GM23338 (cell line): ENCODE measurements around the gene GRN. TPM values are rescaled to one million over a fixed set of nuclear protein-coding genes. Genes with fewer than 3 reads are reported as not detected.

Experiments
- EZH2 ChIP-seq: fragments of 200-600 bp; sonication (generic); IDR thresholded peaks from one replicate; pipeline ENCODE4 v1.8.0; 2017; ENCODE audit warnings: antibody characterized with exemption, mild to moderate bottlenecking, low read depth; ENCODE audit not compliant: unreplicated experiment
- NANOG ChIP-seq: IDR thresholded peaks from 2 replicates; pipeline ENCODE4 v1.6.1; 2016; ENCODE audit warnings: antibody characterized with exemption, borderline replicate concordance
- STAT1 ChIP-seq: IDR thresholded peaks from one replicate; pipeline ENCODE4 v1.6.1; 2016; ENCODE audit warnings: antibody characterized with exemption; ENCODE audit not compliant: unreplicated experiment
- polyA plus RNA-seq: library from polyadenylated mRNA; unstranded; fragments of >200 nt; fragmentation: Nextera tagmentation; extraction: Ambion mirVana; gene quantifications from 2 replicates; pipeline ENCODE4 v1.2.1, GENCODE V29; 2016
- total RNA-seq: library from RNA; depleted of rRNA; stranded (reverse); fragments of >200 nt; shearing (Covaris generic); gene quantifications from 2 replicates; pipeline ENCODE4 v1.2.3, GENCODE V29; 2014
- TF ChIP-seq, protein P1 (sequence below): IDR thresholded peaks from one replicate; pipeline ENCODE4 v1.6.1; 2018; ENCODE audit warnings: antibody characterized with exemption; ENCODE audit not compliant: unreplicated experiment
- TF ChIP-seq, protein P2 (sequence below), 2 experiments: fragments of 200-600 bp in 1 of 2; sonication (generic) in 1 of 2; conservative IDR thresholded peaks; 2 replicates each; pipeline versions ENCODE4 v1.5.1 to v1.6.1; 2016 to 2017; ENCODE audit warnings: antibody characterized with exemption in 2 of 2, low read depth in 2 of 2, mild to moderate bottlenecking in 2 of 2, moderate library complexity in 1 of 2
- TF ChIP-seq, protein P3 (sequence below): fragments of 250-450 bp; sonication (Bioruptor Pico); IDR thresholded peaks from 2 replicates; pipeline ENCODE4 v1.5.0; 2020; ENCODE audit warnings: mild to moderate bottlenecking, moderate library complexity

Gene GRN
- total and polyA plus RNA-seq, 2 experiments from 2014 or later: 101 to 216 TPM

GRCh38 chr17:44360826-44361225 is 15.7 kb downstream of the GRN start (continued):
- TF ChIP-seq, protein P1, sequence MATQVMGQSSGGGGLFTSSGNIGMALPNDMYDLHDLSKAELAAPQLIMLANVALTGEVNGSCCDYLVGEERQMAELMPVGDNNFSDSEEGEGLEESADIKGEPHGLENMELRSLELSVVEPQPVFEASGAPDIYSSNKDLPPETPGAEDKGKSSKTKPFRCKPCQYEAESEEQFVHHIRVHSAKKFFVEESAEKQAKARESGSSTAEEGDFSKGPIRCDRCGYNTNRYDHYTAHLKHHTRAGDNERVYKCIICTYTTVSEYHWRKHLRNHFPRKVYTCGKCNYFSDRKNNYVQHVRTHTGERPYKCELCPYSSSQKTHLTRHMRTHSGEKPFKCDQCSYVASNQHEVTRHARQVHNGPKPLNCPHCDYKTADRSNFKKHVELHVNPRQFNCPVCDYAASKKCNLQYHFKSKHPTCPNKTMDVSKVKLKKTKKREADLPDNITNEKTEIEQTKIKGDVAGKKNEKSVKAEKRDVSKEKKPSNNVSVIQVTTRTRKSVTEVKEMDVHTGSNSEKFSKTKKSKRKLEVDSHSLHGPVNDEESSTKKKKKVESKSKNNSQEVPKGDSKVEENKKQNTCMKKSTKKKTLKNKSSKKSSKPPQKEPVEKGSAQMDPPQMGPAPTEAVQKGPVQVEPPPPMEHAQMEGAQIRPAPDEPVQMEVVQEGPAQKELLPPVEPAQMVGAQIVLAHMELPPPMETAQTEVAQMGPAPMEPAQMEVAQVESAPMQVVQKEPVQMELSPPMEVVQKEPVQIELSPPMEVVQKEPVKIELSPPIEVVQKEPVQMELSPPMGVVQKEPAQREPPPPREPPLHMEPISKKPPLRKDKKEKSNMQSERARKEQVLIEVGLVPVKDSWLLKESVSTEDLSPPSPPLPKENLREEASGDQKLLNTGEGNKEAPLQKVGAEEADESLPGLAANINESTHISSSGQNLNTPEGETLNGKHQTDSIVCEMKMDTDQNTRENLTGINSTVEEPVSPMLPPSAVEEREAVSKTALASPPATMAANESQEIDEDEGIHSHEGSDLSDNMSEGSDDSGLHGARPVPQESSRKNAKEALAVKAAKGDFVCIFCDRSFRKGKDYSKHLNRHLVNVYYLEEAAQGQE: no peak
- TF ChIP-seq NANOG (no peak), EZH2 (no peak), STAT1 (no peak)
- TF ChIP-seq, protein P2, sequence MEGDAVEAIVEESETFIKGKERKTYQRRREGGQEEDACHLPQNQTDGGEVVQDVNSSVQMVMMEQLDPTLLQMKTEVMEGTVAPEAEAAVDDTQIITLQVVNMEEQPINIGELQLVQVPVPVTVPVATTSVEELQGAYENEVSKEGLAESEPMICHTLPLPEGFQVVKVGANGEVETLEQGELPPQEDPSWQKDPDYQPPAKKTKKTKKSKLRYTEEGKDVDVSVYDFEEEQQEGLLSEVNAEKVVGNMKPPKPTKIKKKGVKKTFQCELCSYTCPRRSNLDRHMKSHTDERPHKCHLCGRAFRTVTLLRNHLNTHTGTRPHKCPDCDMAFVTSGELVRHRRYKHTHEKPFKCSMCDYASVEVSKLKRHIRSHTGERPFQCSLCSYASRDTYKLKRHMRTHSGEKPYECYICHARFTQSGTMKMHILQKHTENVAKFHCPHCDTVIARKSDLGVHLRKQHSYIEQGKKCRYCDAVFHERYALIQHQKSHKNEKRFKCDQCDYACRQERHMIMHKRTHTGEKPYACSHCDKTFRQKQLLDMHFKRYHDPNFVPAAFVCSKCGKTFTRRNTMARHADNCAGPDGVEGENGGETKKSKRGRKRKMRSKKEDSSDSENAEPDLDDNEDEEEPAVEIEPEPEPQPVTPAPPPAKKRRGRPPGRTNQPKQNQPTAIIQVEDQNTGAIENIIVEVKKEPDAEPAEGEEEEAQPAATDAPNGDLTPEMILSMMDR (conservative IDR thresholded peaks at IDR 0.05; ENCODE audit: low read depth in 2 of 2): no peak
- TF ChIP-seq, protein P3, sequence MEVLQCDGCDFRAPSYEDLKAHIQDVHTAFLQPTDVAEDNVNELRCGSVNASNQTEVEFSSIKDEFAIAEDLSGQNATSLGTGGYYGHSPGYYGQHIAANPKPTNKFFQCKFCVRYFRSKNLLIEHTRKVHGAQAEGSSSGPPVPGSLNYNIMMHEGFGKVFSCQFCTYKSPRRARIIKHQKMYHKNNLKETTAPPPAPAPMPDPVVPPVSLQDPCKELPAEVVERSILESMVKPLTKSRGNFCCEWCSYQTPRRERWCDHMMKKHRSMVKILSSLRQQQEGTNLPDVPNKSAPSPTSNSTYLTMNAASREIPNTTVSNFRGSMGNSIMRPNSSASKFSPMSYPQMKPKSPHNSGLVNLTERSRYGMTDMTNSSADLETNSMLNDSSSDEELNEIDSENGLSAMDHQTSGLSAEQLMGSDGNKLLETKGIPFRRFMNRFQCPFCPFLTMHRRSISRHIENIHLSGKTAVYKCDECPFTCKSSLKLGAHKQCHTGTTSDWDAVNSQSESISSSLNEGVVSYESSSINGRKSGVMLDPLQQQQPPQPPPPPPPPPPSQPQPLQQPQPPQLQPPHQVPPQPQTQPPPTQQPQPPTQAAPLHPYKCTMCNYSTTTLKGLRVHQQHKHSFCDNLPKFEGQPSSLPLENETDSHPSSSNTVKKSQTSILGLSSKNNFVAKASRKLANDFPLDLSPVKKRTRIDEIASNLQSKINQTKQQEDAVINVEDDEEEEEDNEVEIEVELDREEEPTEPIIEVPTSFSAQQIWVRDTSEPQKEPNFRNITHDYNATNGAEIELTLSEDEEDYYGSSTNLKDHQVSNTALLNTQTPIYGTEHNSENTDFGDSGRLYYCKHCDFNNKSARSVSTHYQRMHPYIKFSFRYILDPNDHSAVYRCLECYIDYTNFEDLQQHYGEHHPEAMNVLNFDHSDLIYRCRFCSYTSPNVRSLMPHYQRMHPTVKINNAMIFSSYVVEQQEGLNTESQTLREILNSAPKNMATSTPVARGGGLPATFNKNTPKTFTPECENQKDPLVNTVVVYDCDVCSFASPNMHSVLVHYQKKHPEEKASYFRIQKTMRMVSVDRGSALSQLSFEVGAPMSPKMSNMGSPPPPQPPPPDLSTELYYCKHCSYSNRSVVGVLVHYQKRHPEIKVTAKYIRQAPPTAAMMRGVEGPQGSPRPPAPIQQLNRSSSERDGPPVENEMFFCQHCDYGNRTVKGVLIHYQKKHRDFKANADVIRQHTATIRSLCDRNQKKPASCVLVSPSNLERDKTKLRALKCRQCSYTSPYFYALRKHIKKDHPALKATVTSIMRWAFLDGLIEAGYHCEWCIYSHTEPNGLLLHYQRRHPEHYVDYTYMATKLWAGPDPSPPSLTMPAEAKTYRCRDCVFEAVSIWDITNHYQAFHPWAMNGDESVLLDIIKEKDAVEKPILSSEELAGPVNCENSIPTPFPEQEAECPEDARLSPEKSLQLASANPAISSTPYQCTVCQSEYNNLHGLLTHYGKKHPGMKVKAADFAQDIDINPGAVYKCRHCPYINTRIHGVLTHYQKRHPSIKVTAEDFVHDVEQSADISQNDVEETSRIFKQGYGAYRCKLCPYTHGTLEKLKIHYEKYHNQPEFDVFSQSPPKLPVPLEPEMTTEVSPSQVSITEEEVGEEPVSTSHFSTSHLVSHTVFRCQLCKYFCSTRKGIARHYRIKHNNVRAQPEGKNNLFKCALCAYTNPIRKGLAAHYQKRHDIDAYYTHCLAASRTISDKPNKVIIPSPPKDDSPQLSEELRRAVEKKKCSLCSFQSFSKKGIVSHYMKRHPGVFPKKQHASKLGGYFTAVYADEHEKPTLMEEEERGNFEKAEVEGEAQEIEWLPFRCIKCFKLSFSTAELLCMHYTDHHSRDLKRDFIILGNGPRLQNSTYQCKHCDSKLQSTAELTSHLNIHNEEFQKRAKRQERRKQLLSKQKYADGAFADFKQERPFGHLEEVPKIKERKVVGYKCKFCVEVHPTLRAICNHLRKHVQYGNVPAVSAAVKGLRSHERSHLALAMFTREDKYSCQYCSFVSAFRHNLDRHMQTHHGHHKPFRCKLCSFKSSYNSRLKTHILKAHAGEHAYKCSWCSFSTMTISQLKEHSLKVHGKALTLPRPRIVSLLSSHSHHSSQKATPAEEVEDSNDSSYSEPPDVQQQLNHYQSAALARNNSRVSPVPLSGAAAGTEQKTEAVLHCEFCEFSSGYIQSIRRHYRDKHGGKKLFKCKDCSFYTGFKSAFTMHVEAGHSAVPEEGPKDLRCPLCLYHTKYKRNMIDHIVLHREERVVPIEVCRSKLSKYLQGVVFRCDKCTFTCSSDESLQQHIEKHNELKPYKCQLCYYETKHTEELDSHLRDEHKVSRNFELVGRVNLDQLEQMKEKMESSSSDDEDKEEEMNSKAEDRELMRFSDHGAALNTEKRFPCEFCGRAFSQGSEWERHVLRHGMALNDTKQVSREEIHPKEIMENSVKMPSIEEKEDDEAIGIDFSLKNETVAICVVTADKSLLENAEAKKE (CRISPR knock-in tag): no peak
